Measurements from ENCODE around the gene GCC2. TPM values are rescaled to one million over a fixed set of nuclear protein-coding genes. Genes with fewer than 3 reads are reported as not detected.

GCC2 gene
- total and polyA plus RNA-seq, 2 of the 8 experiments (the other 6 are each of a cell fraction or from before 2014, with no cell fraction given) = 4.6 to 54.9 TPM

GRCh38 chr2:108538000-108538625 lies 89.1 kb downstream of the GCC2 start (continued):
- TF ChIP-seq RXRA (IDR thresholded peaks at IDR 0.05; ENCODE audit: insufficient read depth, low read depth, low read length) (no peak), EP300 (IDR thresholded peaks at IDR 0.05; ENCODE audit: borderline replicate concordance in 1 of 2, low read depth in 2 of 2, low read length in 2 of 2) (no peak), EGR1 (IDR thresholded peaks at IDR 0.05; ENCODE audit: borderline replicate concordance, low read depth, low read length) (no peak), POLR2A (IDR thresholded peaks at IDR 0.05; ENCODE audit: control extremely low read depth in 1 of 2, low read depth in 2 of 2, low read length in 2 of 2) (no peak), SIX5 (IDR thresholded peaks at IDR 0.05; ENCODE audit: low read depth, low read length) (no peak), TAF1 (IDR thresholded peaks at IDR 0.05; ENCODE audit: low read depth, low read length) (no peak), CEBPB (IDR thresholded peaks at IDR 0.05; ENCODE audit: low read depth, low read length) (no peak), CREB1 (IDR thresholded peaks at IDR 0.05) (no peak), ZNF274 (IDR thresholded peaks at IDR 0.05; ENCODE audit: borderline replicate concordance, extremely low read depth, low read length) (no peak)
